ENCODE results near the gene USP53. TPM values are rescaled to one million over a fixed set of nuclear protein-coding genes. Genes with fewer than 3 reads are reported as not detected.
"Not testable (repeated sequence)": the region's sequence is repeated elsewhere in the genome, so short reads cannot be mapped to it uniquely, and the experiment has no call there.

USP53 gene
- total RNA-seq, 1 experiment from 2014 or later: 4.7 TPM

- in situ Hi-C loops (cut with HindIII; ENCODE audit: low pct_unique_long_range_greater_than_20kb, low sequenced_read_pairs); DNase-seq (ENCODE audit: low read depth): not testable (repeated sequence)
Observed at GRCh38 chr4:119343293-119343692, 130.8 kb downstream of the USP53 start.

Other genes starting within 250 kb of the USP53 start
- not detected in 2 replicates for gene MYOZ2, start 76.9 kb upstream of the USP53 start, total RNA-seq (2014; rRNA removed; shearing (Covaris generic); ENCODE audit: low replicate concordance)
- not detected in 2 replicates for gene FABP2, start 109.4 kb downstream of the USP53 start, total RNA-seq (2014; rRNA removed; shearing (Covaris generic); ENCODE audit: low replicate concordance)